HG02973 (cell line): ENCODE data around the gene GMDS.

ENCODE experiments used
- ATAC-seq: cut with Tn5 transposase; IDR thresholded peaks from one replicate; pipeline ENCODE4 v1.9.1; 2021; ENCODE audit warnings: moderate library complexity; ENCODE audit not compliant: unreplicated experiment

The GMDS gene

GRCh38 chr6:1950631-1951030 lies 294.8 kb downstream of the GMDS start:
- ATAC-seq = no peak

- ATAC-seq = no peak
Measured at GRCh38 chr6:1949538-1949937, 295.9 kb downstream of the GMDS start.

- no peak for ATAC-seq
Measured at GRCh38 chr6:1947922-1948321, 297.5 kb downstream of the GMDS start.

- ATAC-seq = no peak
Measured at GRCh38 chr6:1946583-1946982, 298.8 kb downstream of the GMDS start.

- no peak for ATAC-seq
Measured at GRCh38 chr6:1945235-1945832, 300.1 kb downstream of the GMDS start.

- no peak for ATAC-seq
Measured at GRCh38 chr6:1942834-1943233, 302.6 kb downstream of the GMDS start.

GRCh38 chr6:1941534-1941933 lies 303.9 kb downstream of the GMDS start:
- ATAC-seq = no peak

GRCh38 chr6:1940381-1940780 lies 305.0 kb downstream of the GMDS start:
- no peak for ATAC-seq

GRCh38 chr6:1933292-1933691 lies 312.1 kb downstream of the GMDS start:
- ATAC-seq = no peak

- no peak for ATAC-seq
Measured at GRCh38 chr6:1931817-1932216, 313.6 kb downstream of the GMDS start.

GRCh38 chr6:1930356-1930755 lies 315.0 kb downstream of the GMDS start:
- ATAC-seq = no peak

- no peak for ATAC-seq
Measured at GRCh38 chr6:1929931-1930330, 315.5 kb downstream of the GMDS start.

GRCh38 chr6:1925743-1926430 lies 319.5 kb downstream of the GMDS start:
- ATAC-seq = no peak

GRCh38 chr6:1923449-1923848 lies 322.0 kb downstream of the GMDS start:
- no peak for ATAC-seq

GRCh38 chr6:1917626-1918371 lies 327.6 kb downstream of the GMDS start:
- ATAC-seq = no peak

GRCh38 chr6:1916334-1917070 lies 328.9 kb downstream of the GMDS start:
- no peak for ATAC-seq

GRCh38 chr6:1915226-1915625 lies 330.2 kb downstream of the GMDS start:
- no peak for ATAC-seq

- no peak for ATAC-seq
Measured at GRCh38 chr6:1913577-1913976, 331.8 kb downstream of the GMDS start.

GRCh38 chr6:1912731-1913130 lies 332.7 kb downstream of the GMDS start:
- ATAC-seq = no peak

GRCh38 chr6:1911474-1911873 lies 333.9 kb downstream of the GMDS start:
- no peak for ATAC-seq

GRCh38 chr6:1910621-1911407 lies 334.6 kb downstream of the GMDS start:
- ATAC-seq = no peak
